KMS-11 (cell line): ENCODE measurements around the gene GLI3.

Source experiments
- H2AFZ ChIP-seq: fragments of 200-600 bp; sonication (generic); 2 replicates; pipeline ENCODE4 v1.6.1; 2016; ENCODE audit warnings: antibody characterized with exemption, mixed run types, low read depth
- H3K27ac ChIP-seq: fragments of 200-600 bp; sonication (generic); 2 replicates; pipeline ENCODE4 v1.6.1; 2016; ENCODE audit warnings: mild to moderate bottlenecking, mixed run types
- H3K27me3 ChIP-seq: fragments of 200-600 bp; sonication (generic); 2 replicates; pipeline ENCODE4 v1.6.1; 2017; ENCODE audit warnings: mild to moderate bottlenecking, low read depth, mixed run types, moderate library complexity; ENCODE audit not compliant: insufficient read depth
- H3K36me3 ChIP-seq: fragments of 200-600 bp; sonication (generic); 2 replicates; pipeline ENCODE4 v1.6.1; 2017; ENCODE audit warnings: mild to moderate bottlenecking, mixed run types; ENCODE audit not compliant: insufficient read depth
- H3K4me1 ChIP-seq: fragments of 200-600 bp; sonication (generic); 2 replicates; pipeline ENCODE4 v1.6.1; 2016; ENCODE audit warnings: mild to moderate bottlenecking, low read depth, mixed run types; ENCODE audit not compliant: poor library complexity, severe bottlenecking
- H3K4me2 ChIP-seq: fragments of 200-600 bp; sonication (generic); 2 replicates; pipeline ENCODE4 v1.7.0; 2016; ENCODE audit warnings: mild to moderate bottlenecking, mixed run types
- H3K4me3 ChIP-seq: fragments of 200-600 bp; sonication (generic); IDR thresholded peaks from 2 replicates; pipeline ENCODE4 v1.6.1; 2017; ENCODE audit warnings: low read depth, low read length, mixed read lengths; ENCODE audit not compliant: insufficient read depth
- H3K79me2 ChIP-seq: fragments of 200-600 bp; sonication (generic); 2 replicates; pipeline ENCODE4 v1.6.1; 2016; ENCODE audit warnings: low read depth, mixed run types; ENCODE audit not compliant: insufficient read depth
- H3K9ac ChIP-seq: fragments of 200-600 bp; sonication (generic); 2 replicates; pipeline ENCODE4 v1.6.1; 2016; ENCODE audit warnings: mild to moderate bottlenecking, mixed run types
- H4K20me1 ChIP-seq: fragments of 200-600 bp; sonication (generic); 2 replicates; pipeline ENCODE4 v1.6.1; 2016; ENCODE audit warnings: mild to moderate bottlenecking, mixed run types; ENCODE audit not compliant: insufficient read depth
- CTCF ChIP-seq: fragments of 200-600 bp; sonication (generic); conservative IDR thresholded peaks from 2 replicates; pipeline ENCODE4 v1.6.1; 2017; ENCODE audit warnings: low read depth, mild to moderate bottlenecking, antibody characterized with exemption, low read length, moderate library complexity, mixed read lengths

The GLI3 gene

GRCh38 chr7:41978858-41979257 is 258.2 kb downstream of the GLI3 start:
- H3K36me3 ChIP-seq: no peaks in the 10 kb centered on the region
- no peak overlapping the region for H3K27ac ChIP-seq
- TF ChIP-seq CTCF: no peak

GRCh38 chr7:41977661-41978060 is 259.3 kb downstream of the GLI3 start:
- no peak overlapping the region for H2AFZ ChIP-seq

More at GRCh38 chr7:41978858-41979257, 258.2 kb downstream of the GLI3 start:
- Histone ChIP-seq H3K4me2 (no peak overlapping the region), H2AFZ (no peak overlapping the region), H3K27me3 (no peaks in the 10 kb centered on the region), H4K20me1 (no peaks in the 10 kb centered on the region), H3K4me1 (no peaks in the 10 kb centered on the region), H3K79me2 (no peaks in the 10 kb centered on the region), H3K4me3 (no peak overlapping the region), H3K9ac (no peak overlapping the region)

GRCh38 chr7:41977151-41977651 is 259.8 kb downstream of the GLI3 start:
- no peaks in the 10 kb centered on the region for H4K20me1 ChIP-seq
- no peak overlapping the region for H2AFZ ChIP-seq
- no peak overlapping the region for H3K4me3 ChIP-seq
- peak; percentile 72 for TF ChIP-seq CTCF
- H3K36me3 ChIP-seq: no peaks in the 10 kb centered on the region
- no peaks in the 10 kb centered on the region for H3K27me3 ChIP-seq
- H3K9ac ChIP-seq: no peak overlapping the region
- H3K27ac ChIP-seq: no peak overlapping the region
- H3K4me2 ChIP-seq: no peak overlapping the region
- no peaks in the 10 kb centered on the region for H3K4me1 ChIP-seq
- H3K79me2 ChIP-seq: no peaks in the 10 kb centered on the region

More at GRCh38 chr7:41977661-41978060, 259.3 kb downstream of the GLI3 start:
- Histone ChIP-seq H3K4me2 (no peak overlapping the region), H3K4me3 (no peak overlapping the region), H3K79me2 (no peaks in the 10 kb centered on the region), H3K9ac (no peak overlapping the region), H3K27me3 (no peaks in the 10 kb centered on the region), H4K20me1 (no peaks in the 10 kb centered on the region), H3K27ac (no peak overlapping the region), H3K36me3 (no peaks in the 10 kb centered on the region), H3K4me1 (no peaks in the 10 kb centered on the region)
- no peak for TF ChIP-seq CTCF

GRCh38 chr7:41976411-41976810 is 260.6 kb downstream of the GLI3 start:
- H3K4me3 ChIP-seq: no peak overlapping the region
- H3K4me1 ChIP-seq: no peaks in the 10 kb centered on the region
- no peaks in the 10 kb centered on the region for H3K27me3 ChIP-seq
- no peak overlapping the region for H3K9ac ChIP-seq
- no peaks in the 10 kb centered on the region for H4K20me1 ChIP-seq
- H2AFZ ChIP-seq: no peak overlapping the region
- no peak for TF ChIP-seq CTCF
- H3K79me2 ChIP-seq: no peaks in the 10 kb centered on the region
- no peak overlapping the region for H3K4me2 ChIP-seq
- H3K27ac ChIP-seq: no peak overlapping the region
- no peaks in the 10 kb centered on the region for H3K36me3 ChIP-seq
